ENCODE results near the gene IKZF1.

Gene IKZF1

GRCh38 chr7:50356212-50356944, 51.9 kb downstream of the IKZF1 start:
- Histone ChIP-seq H3K79me2 (ENCODE audit: control insufficient read depth, low read length) (peaks cover 96% of the 10 kb centered on the region), H3K36me3 (ENCODE audit: control insufficient read depth, low read length) (peaks cover 95% of the 10 kb centered on the region), H3K4me2 (ENCODE audit: low read length) (no peak overlapping the region), H4K20me1 (ENCODE audit: control insufficient read depth, insufficient read depth, low read depth, low read length) (peaks cover 8% of the 10 kb centered on the region), H3F3A (ENCODE audit: control insufficient read depth, insufficient read depth) (peaks cover 3% of the 10 kb centered on the region; the same call in 1 of the 2 replicates), H3K9me3 (ENCODE audit: control insufficient read depth, insufficient read depth, low read length) (no peaks in the 10 kb centered on the region), H3K27me3 (ENCODE audit: control insufficient read depth, low read length) (no peaks in the 10 kb centered on the region), H3K4me3 (ENCODE audit: low read length) (no peak overlapping the region), H3K9me2 (replicated peaks; ENCODE audit: control insufficient read depth, low read length) (no peaks in the 10 kb centered on the region), H3K27ac (ENCODE audit: low read depth, low read length) (no peak overlapping the region), H3K4me1 (ENCODE audit: control insufficient read depth, low read length) (peaks cover 2% of the 10 kb centered on the region)
- no peak for TF ChIP-seq EZH2phosphoT487 (IDR thresholded peaks at IDR 0.05; ENCODE audit: borderline replicate concordance, low read length)
- no peak for TF ChIP-seq CTCF (IDR thresholded peaks at IDR 0.05; ENCODE audit: low read depth, low read length, poor library complexity, severe bottlenecking)

- Histone ChIP-seq H3K27me3 (ENCODE audit: control insufficient read depth, low read length) (no peaks in the 10 kb centered on the region), H4K20me1 (ENCODE audit: control insufficient read depth, insufficient read depth, low read depth, low read length) (peaks cover 8% of the 10 kb centered on the region), H3K4me3 (ENCODE audit: low read length) (no peak overlapping the region), H3K27ac (ENCODE audit: low read depth, low read length) (no peak overlapping the region), H3K4me1 (ENCODE audit: control insufficient read depth, low read length) (no peaks in the 10 kb centered on the region), H3K9me2 (replicated peaks; ENCODE audit: control insufficient read depth, low read length) (no peaks in the 10 kb centered on the region), H3K36me3 (ENCODE audit: control insufficient read depth, low read length) (peaks cover 94% of the 10 kb centered on the region), H3K79me2 (ENCODE audit: control insufficient read depth, low read length) (peaks cover 95% of the 10 kb centered on the region), H3K9me3 (ENCODE audit: control insufficient read depth, insufficient read depth, low read length) (no peaks in the 10 kb centered on the region), H3F3A (ENCODE audit: control insufficient read depth, insufficient read depth) (peaks cover 3% of the 10 kb centered on the region; the same call in 1 of the 2 replicates), H3K4me2 (ENCODE audit: low read length) (no peak overlapping the region)
- TF ChIP-seq EZH2phosphoT487 (IDR thresholded peaks at IDR 0.05; ENCODE audit: borderline replicate concordance, low read length) (no peak), CTCF (IDR thresholded peaks at IDR 0.05; ENCODE audit: low read depth, low read length, poor library complexity, severe bottlenecking) (no peak)
Observed at GRCh38 chr7:50356945-50357268, 52.4 kb downstream of the IKZF1 start.

- Histone ChIP-seq H3K4me3 (ENCODE audit: low read length) (no peak overlapping the region), H3K9me2 (replicated peaks; ENCODE audit: control insufficient read depth, low read length) (no peaks in the 10 kb centered on the region), H3K9me3 (ENCODE audit: control insufficient read depth, insufficient read depth, low read length) (no peaks in the 10 kb centered on the region), H4K20me1 (ENCODE audit: control insufficient read depth, insufficient read depth, low read depth, low read length) (peaks cover 8% of the 10 kb centered on the region), H3K79me2 (ENCODE audit: control insufficient read depth, low read length) (peaks cover 95% of the 10 kb centered on the region), H3K27me3 (ENCODE audit: control insufficient read depth, low read length) (no peaks in the 10 kb centered on the region), H3K27ac (ENCODE audit: low read depth, low read length) (no peak overlapping the region), H3K36me3 (ENCODE audit: control insufficient read depth, low read length) (peaks cover 94% of the 10 kb centered on the region), H3K4me2 (ENCODE audit: low read length) (no peak overlapping the region), H3F3A (ENCODE audit: control insufficient read depth, insufficient read depth) (peaks cover 3% of the 10 kb centered on the region; the same call in 1 of the 2 replicates), H3K4me1 (ENCODE audit: control insufficient read depth, low read length) (no peaks in the 10 kb centered on the region)
- TF ChIP-seq EZH2phosphoT487 (IDR thresholded peaks at IDR 0.05; ENCODE audit: borderline replicate concordance, low read length) (no peak), CTCF (IDR thresholded peaks at IDR 0.05; ENCODE audit: low read depth, low read length, poor library complexity, severe bottlenecking) (no peak)
Observed at GRCh38 chr7:50357426-50357825, 52.9 kb downstream of the IKZF1 start.
